ENCODE measurements around the gene MS4A15. TPM values are rescaled to one million over a fixed set of nuclear protein-coding genes. Genes with fewer than 3 reads are reported as not detected.

The MS4A15 gene
- total RNA-seq, 1 donor from 2014 or later: not detected

- Mint-ChIP-seq H3K36me3 (ENCODE audit: low read depth) (no peaks in the 10 kb centered on the region), H3K27me3 (ENCODE audit: low read depth) (no peaks in the 10 kb centered on the region), H3K9me3 (no peaks in the 10 kb centered on the region), H3K27ac (ENCODE audit: unreplicated experiment) (no peak overlapping the region), H3K4me1 (no peaks in the 10 kb centered on the region), H3K4me3 (no peak overlapping the region)
- TF ChIP-seq, protein P1, sequence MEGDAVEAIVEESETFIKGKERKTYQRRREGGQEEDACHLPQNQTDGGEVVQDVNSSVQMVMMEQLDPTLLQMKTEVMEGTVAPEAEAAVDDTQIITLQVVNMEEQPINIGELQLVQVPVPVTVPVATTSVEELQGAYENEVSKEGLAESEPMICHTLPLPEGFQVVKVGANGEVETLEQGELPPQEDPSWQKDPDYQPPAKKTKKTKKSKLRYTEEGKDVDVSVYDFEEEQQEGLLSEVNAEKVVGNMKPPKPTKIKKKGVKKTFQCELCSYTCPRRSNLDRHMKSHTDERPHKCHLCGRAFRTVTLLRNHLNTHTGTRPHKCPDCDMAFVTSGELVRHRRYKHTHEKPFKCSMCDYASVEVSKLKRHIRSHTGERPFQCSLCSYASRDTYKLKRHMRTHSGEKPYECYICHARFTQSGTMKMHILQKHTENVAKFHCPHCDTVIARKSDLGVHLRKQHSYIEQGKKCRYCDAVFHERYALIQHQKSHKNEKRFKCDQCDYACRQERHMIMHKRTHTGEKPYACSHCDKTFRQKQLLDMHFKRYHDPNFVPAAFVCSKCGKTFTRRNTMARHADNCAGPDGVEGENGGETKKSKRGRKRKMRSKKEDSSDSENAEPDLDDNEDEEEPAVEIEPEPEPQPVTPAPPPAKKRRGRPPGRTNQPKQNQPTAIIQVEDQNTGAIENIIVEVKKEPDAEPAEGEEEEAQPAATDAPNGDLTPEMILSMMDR (conservative IDR thresholded peaks at IDR 0.05): no peak
- DNase-seq (ENCODE audit: low read depth, low spot score): no peak
These were observed 68.5 kb downstream of the MS4A15 start for GRCh38 chr11:60825118-60825517.

DNA sequence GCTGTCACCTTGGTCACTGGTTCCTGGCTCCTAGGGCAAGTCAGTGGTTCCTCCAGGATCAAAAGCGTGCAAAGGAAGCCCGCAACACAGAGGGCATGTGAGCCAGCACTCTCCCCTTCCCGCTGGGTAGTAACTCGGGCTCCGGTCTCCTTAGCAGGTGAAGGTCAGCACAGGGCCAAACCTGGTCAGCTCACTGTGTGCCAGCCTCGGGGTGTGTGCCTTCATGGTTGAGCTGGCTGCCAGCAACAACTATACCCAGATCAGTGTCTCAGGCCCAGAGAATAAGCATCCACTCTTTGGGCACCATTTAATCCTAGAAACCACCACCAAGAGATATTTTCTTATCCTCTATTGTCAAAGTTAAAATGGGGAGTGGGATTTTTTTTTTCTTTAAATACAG, 69.1 kb downstream of the MS4A15 start:
- TF ChIP-seq, protein P1 (conservative IDR thresholded peaks at IDR 0.05): no peak
- Mint-ChIP-seq H3K9me3 (no peaks in the 10 kb centered on the region), H3K27me3 (ENCODE audit: low read depth) (peaks cover 2% of the 10 kb centered on the region), H3K36me3 (ENCODE audit: low read depth) (no peaks in the 10 kb centered on the region), H3K4me3 (no peak overlapping the region), H3K4me1 (no peaks in the 10 kb centered on the region), H3K27ac (ENCODE audit: unreplicated experiment) (peak overlapping the region; percentile 62)
- DNase-seq (ENCODE audit: low read depth, low spot score): no peak

Other genes with a start within 250 kb of the MS4A15 start
- gene MS4A13, start 241.5 kb upstream of the MS4A15 start, total RNA-seq: not detected in 2 replicates
- gene MS4A8, start 57.3 kb upstream of the MS4A15 start, total RNA-seq: not detected in 2 replicates
- gene MS4A18, start 32.1 kb upstream of the MS4A15 start, total RNA-seq: not detected in 2 replicates
- not detected in 2 replicates for gene MS4A10, start 28.5 kb downstream of the MS4A15 start, total RNA-seq
- 41.6 and 44.3 TPM in 2 replicates for gene CCDC86, start 85.2 kb downstream of the MS4A15 start, total RNA-seq
- 0.16 and 0.32 TPM in 2 replicates for gene PTGDR2, start 99.1 kb downstream of the MS4A15 start, total RNA-seq
- gene ZP1, start 110.7 kb downstream of the MS4A15 start, total RNA-seq: not detected in 2 replicates
- gene PRPF19, start 149.7 kb downstream of the MS4A15 start, total RNA-seq: 183 and 189 TPM in 2 replicates
- gene TMEM109, start 157.3 kb downstream of the MS4A15 start, total RNA-seq: 64.4 and 65.6 TPM in 2 replicates
- 195 and 216 TPM in 2 replicates for gene TMEM132A, start 167.6 kb downstream of the MS4A15 start, total RNA-seq
- gene SLC15A3, start 195.3 kb downstream of the MS4A15 start, total RNA-seq: 7.4 and 10.4 TPM in 2 replicates
- gene CD6, start 214.8 kb downstream of the MS4A15 start, total RNA-seq: 0.30 and 0.39 TPM in 2 replicates

All from neural crest cell (in vitro differentiated cells).